HAP-1 (cell line): ENCODE data around the gene SLC25A21.
"Not testable (repeated sequence)": the region's sequence is repeated elsewhere in the genome, so short reads cannot be mapped to it uniquely, and the experiment has no call there.

Experiments used
- DNase-seq, 2 experiments: peaks; one replicate each; pipeline ENCODE4 v3.0.0-alpha.2; 2016 to 2020; ENCODE audit warnings: low spot score in 2 of 2
- H3K27me3 ChIP-seq: fragments of 250-450 bp; sonication (Bioruptor Pico); 2 replicates; pipeline ENCODE4 v1.5.1; 2020; ENCODE audit warnings: low read depth, mild to moderate bottlenecking, moderate library complexity
- H3K36me3 ChIP-seq: fragments of 250-450 bp; sonication (Bioruptor Pico); replicated peaks from 2 replicates; pipeline ENCODE4 v1.5.1; 2020; ENCODE audit warnings: mild to moderate bottlenecking
- H3K4me1 ChIP-seq: fragments of 250-450 bp; sonication (Bioruptor Pico); 2 replicates; pipeline ENCODE4 v1.5.1; 2020; ENCODE audit warnings: mild to moderate bottlenecking
- H3K4me3 ChIP-seq: fragments of 250-450 bp; sonication (Bioruptor Pico); 2 replicates; pipeline ENCODE4 v1.5.1; 2020; ENCODE audit warnings: mild to moderate bottlenecking, moderate library complexity
- H3K9me3 ChIP-seq: fragments of 250-450 bp; sonication (Bioruptor Pico); 2 replicates; pipeline ENCODE4 v1.5.1; 2020; ENCODE audit warnings: mild to moderate bottlenecking, moderate library complexity
- in situ Hi-C: fragments of 300-500 bp; cut with MboI; formaldehyde crosslinking; loops from 3 replicates; pipeline ENCODE4 v1.14.3; 2020; ENCODE audit warnings: low sequenced_read_pairs, inconsistent platforms, mixed read lengths

The SLC25A21 gene

DNA sequence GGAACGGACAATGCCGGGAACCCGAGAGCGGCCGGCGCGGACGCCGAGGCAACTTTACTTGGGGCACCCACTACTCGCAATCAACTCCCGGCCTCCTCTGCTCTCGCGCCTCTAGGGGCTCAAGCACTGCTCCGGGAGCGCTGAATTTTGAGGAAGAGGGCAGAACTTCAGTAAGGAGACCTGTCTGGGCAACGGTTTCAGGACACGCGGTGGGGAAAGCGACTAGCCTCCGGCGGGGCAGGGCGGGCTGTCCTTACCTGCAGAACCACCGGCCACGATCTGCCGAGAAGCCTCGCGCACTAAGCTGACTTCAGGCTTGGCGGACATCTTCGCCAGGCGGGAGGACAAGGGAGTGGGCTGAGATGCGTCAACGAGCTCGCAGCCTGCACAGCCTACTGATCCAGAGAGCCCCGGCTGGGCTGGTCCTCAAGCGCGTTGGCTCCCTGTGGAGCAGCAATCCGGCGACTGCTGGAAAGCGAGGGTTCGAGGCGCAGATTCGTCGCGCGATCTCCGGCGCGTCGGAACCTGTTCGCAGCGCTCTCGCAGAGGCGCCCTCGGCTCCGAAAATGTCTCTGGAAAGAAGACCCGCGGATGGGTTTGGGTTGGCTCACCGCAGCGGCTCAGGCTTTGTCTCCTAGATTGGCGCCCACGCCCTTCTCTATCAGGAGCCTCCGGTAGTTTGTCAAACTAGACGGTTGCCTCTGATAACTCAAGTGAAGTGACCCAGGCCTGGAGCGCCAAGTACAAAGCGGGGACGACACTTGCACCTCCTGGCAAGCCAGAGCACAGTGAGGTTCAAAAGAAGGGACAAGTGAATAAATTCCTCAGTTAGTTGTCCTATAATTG, at the start of gene SLC25A21:
Gene SLC25A21 (minus strand): TSS at position 583 of the 846 bp plus-strand sequence.
- Histone ChIP-seq H3K27me3 (no peaks in the 10 kb centered on the region), H3K4me3 (no peak within 1 kb of the TSS), H3K9me3 (no peaks in the 10 kb centered on the region), H3K4me1 (no peaks in the 10 kb centered on the region), H3K36me3 (no peaks in the 10 kb centered on the region)
- in situ Hi-C loops: no loop called here
- DNase-seq: no peak

GRCh38 chr14:37221073-37221472, 48.7 kb upstream of the SLC25A21 start:
- Histone ChIP-seq H3K9me3 (no peaks in the 10 kb centered on the region), H3K27me3 (no peaks in the 10 kb centered on the region)
- in situ Hi-C loops: no loop called here

DNA sequence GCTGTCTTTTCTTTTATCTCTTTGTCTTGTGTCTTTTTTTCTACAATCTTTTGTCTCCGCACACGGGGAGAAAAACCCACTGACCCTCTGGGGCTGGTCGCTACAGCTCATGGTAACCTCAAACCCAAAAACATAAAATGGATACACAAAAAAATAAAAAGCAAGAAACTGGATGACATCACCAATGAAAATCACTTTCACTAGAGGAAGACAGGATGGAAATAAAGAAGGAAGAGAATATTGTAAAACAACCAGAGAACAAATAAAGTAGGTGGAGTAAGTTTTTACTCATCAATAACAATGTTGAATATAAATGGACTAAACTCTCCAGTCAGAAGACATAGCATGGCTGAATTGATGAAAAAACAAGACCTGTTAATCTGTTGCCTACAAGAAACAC, 42.9 kb upstream of the SLC25A21 start:
- in situ Hi-C loops: no loop called here
- Histone ChIP-seq H3K4me3 (no peak overlapping the region), H3K36me3 (no peaks in the 10 kb centered on the region), H3K4me1 (no peaks in the 10 kb centered on the region), H3K27me3 (no peaks in the 10 kb centered on the region), H3K9me3 (no peaks in the 10 kb centered on the region)
- no peak for DNase-seq

More at GRCh38 chr14:37221073-37221472, 48.7 kb upstream of the SLC25A21 start:
- Histone ChIP-seq H3K4me3 (no peak overlapping the region), H3K4me1 (no peaks in the 10 kb centered on the region), H3K36me3 (no peaks in the 10 kb centered on the region)
- no peak for DNase-seq

DNA sequence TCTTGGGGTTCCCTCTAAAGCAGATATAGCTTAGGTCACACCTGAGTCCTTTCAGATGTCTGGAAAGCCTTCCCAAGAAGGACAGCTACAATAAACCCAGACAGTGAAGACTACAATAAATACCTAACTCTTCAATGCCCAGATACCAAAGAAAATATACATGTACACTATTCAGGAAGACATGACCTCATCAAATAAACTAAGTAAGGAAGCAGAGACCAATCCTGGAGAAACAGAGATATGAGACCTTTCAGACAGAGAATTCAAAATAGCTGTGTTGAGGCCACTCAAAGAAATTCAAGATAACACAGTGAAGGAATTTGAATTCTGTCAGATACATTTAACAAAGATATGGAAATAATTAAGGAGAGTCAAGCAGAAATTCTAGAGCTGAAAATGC, 40.6 kb upstream of the SLC25A21 start:
- no peak for DNase-seq
- in situ Hi-C loops: no loop called here
- H3K4me3 ChIP-seq: no peak overlapping the region
- H3K27me3 ChIP-seq: no peaks in the 10 kb centered on the region
- H3K36me3 ChIP-seq: no peaks in the 10 kb centered on the region
- no peaks in the 10 kb centered on the region for H3K9me3 ChIP-seq
- no peaks in the 10 kb centered on the region for H3K4me1 ChIP-seq

DNA sequence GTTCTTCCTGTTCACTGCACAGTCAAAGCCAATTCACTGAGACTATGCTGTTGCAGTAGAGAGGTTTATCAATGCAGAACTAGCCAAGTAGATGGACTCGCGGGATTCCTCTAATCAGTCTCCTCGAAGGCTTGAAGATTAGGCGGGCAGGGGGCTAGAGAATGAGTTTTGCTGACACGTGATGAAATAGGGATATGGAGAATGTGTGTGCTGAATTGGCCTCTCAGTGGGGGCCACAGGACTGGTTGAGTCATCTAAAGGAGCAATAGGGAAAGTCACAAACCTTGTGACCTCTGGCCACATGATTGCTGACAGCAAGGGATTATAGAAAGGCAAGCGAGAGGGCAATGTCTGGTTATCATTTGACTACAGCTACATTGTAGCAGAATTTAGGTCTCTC, 38.0 kb upstream of the SLC25A21 start:
- H3K9me3 ChIP-seq: no peaks in the 10 kb centered on the region
- in situ Hi-C loops: no loop called here
- DNase-seq: no peak

DNA sequence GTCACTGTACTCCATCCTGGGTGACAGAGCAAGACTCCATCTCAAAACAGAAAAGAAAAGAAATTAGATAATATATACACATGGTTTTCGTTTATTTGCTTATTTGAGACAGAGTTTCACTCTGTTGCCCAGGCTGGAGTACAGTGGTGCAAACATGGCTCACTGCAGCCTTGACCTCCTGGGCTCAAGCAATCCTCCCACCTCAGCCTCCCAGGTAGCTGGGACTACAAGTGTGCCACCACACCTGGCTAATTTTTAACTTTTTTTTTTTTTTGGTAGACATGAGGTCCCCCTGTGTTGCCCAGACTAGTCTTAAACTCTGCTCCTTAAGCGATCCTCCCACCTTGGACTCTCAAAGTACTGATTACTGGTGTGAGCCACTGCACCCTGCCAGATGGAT, 37.2 kb upstream of the SLC25A21 start:
- H3K27me3 ChIP-seq, H3K4me3 ChIP-seq, DNase-seq, H3K36me3 ChIP-seq, in situ Hi-C loops, H3K4me1 ChIP-seq, H3K9me3 ChIP-seq: not testable (repeated sequence)

More for the DNA sequence above, 38.0 kb upstream of the SLC25A21 start:
- no peak overlapping the region for H3K4me3 ChIP-seq
- H3K36me3 ChIP-seq: no peaks in the 10 kb centered on the region
- no peaks in the 10 kb centered on the region for H3K4me1 ChIP-seq
- no peaks in the 10 kb centered on the region for H3K27me3 ChIP-seq

DNA sequence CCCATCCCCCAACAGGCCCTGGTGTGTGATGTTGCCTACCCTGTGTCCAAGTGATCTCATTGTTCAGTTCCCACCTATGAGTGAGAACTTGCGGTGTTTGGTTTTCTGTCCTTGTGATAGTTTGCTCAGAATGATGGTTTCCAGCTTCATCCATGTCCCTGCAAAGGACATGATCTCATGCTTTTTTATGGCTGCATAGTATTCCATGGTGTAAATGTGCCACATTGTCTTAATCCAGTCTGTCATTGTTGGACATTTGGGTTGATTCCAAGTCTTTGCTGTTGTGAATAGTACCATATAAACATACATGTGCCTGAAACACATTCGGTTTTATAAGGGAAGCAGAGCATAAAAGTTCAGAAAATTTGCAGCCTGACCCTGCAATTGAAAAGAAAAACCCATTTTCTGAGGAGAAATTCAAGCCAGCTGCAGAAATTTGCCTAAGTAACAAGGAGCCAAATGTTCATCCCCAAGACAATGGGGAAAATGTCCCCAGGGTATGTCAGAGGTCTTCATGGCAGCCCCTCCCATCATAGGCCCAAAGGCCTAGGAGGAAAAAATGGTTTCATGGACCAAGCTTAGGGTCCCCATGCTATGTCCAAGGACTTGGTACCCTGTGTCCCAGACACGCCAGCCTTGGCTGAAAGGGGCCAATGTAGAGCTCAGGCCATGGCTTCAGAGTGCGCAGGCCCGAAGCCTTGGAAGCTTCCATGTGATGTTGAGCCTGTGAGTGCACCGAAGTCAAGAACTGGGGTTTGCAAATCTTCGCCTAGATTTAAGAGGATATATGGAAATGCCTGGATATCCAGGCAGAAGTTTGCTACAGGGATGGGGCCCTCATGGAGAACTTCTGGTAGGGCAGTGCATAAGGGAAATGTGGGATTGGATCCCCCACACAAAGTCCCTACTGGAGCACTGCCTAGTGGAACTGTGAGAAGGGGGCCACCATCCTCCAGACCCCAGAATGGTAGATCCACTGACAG, 33.5 kb upstream of the SLC25A21 start:
- DNase-seq, H3K9me3 ChIP-seq, H3K4me3 ChIP-seq, H3K4me1 ChIP-seq, H3K27me3 ChIP-seq, H3K36me3 ChIP-seq, in situ Hi-C loops: not testable (repeated sequence)

GRCh38 chr14:37203423-37203822, 31.0 kb upstream of the SLC25A21 start:
- DNase-seq: no peak
- H3K36me3 ChIP-seq: no peaks in the 10 kb centered on the region
- no peaks in the 10 kb centered on the region for H3K27me3 ChIP-seq
- in situ Hi-C loops: no loop called here
- H3K4me3 ChIP-seq: no peak overlapping the region
- no peaks in the 10 kb centered on the region for H3K4me1 ChIP-seq
- H3K9me3 ChIP-seq: no peaks in the 10 kb centered on the region

DNA sequence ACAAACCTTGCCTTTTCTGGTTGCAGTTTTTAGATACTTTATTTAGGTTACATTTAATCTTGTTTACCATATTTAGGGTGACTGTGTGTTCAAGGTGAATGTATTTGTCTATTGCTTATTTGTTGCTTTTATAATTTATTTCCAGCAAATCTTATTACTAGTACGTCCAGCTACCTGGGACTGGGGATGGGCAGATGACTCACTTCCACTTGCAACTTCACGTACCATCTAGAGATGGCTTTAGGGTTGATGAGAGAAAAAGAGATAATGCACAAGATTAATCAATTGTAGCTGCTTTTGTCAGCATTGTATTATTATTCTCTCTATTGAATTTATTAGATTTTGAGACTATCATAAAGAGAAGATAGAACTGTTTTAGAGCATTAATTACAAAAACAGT, 30.4 kb upstream of the SLC25A21 start:
- DNase-seq: no peak
- no peaks in the 10 kb centered on the region for H3K9me3 ChIP-seq
- H3K27me3 ChIP-seq: no peaks in the 10 kb centered on the region
- no peak overlapping the region for H3K4me3 ChIP-seq
- in situ Hi-C loops: no loop called here
- H3K4me1 ChIP-seq: no peaks in the 10 kb centered on the region
- H3K36me3 ChIP-seq: no peaks in the 10 kb centered on the region

DNA sequence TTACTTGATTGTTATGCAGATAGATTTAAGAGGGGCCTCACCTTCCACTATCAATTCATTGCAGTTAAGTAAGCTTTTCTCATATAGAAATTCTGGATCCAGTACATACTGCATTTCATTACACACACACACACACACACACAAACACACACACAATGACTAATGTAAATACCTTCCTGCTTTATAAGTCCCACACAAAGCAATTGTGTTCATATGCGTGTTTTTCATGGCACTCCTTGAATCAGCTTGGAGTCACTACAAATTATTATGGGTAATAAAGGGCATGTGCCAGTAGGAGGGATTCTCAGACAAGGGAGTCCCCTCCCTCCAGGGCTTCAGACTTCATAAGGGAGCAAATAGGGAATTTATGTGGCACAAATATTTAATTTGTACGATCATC, 29.9 kb upstream of the SLC25A21 start:
- Histone ChIP-seq H3K27me3 (no peaks in the 10 kb centered on the region), H3K4me1 (no peaks in the 10 kb centered on the region), H3K36me3 (no peaks in the 10 kb centered on the region), H3K9me3 (no peaks in the 10 kb centered on the region), H3K4me3 (no peak overlapping the region)
- in situ Hi-C loops: no loop called here
- DNase-seq: no peak

DNA sequence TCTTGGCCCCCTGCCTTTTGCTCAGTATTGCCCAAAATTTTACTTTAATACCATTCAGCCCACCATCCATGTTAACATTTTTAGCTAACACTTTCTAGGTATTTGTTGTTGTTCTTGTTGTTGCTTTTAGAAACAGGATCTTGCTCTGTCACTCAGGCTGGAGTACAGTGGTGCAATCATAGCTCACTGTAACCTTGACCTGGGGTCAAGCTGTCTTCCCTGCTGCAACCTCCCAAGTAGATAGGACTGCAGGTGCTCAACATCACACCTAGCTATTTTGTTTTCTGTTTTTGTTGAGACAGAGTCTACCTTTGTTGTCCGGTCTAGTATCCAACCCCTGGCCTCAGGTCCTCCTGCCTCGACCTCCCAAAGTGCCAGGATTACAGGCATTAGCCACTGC, 29.3 kb upstream of the SLC25A21 start:
- no peak for DNase-seq
- Histone ChIP-seq H3K36me3 (no peaks in the 10 kb centered on the region), H3K4me1 (no peaks in the 10 kb centered on the region), H3K27me3 (no peaks in the 10 kb centered on the region), H3K4me3 (no peak overlapping the region), H3K9me3 (no peaks in the 10 kb centered on the region)
- in situ Hi-C loops: no loop called here

DNA sequence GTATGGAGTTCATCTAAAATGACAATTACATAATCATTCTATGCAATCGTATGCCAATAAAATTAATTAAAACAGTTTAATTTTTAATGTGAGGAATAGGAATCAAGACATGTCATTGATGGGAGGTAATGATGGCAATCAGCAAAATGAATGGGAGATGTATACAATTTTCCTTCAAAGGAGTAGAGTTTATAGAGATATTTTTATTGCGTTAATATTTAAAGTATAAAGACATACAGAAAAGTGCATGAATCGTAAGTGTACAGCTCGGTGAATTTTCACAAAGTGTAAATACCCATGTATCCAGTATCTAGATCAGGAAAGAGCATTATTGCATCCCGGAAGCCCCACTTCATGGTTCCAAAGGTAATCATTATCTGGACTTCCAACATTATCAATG, 26.5 kb upstream of the SLC25A21 start:
- Histone ChIP-seq H3K36me3 (no peaks in the 10 kb centered on the region), H3K27me3 (no peaks in the 10 kb centered on the region), H3K4me1 (no peaks in the 10 kb centered on the region), H3K4me3 (no peak overlapping the region), H3K9me3 (no peaks in the 10 kb centered on the region)
- DNase-seq: no peak
- in situ Hi-C loops: no loop called here

- DNase-seq: no peak
- H3K27me3 ChIP-seq: no peaks in the 10 kb centered on the region
- no peaks in the 10 kb centered on the region for H3K4me1 ChIP-seq
- H3K36me3 ChIP-seq: no peaks in the 10 kb centered on the region
- H3K9me3 ChIP-seq: no peaks in the 10 kb centered on the region
- H3K4me3 ChIP-seq: no peak overlapping the region
- in situ Hi-C loops: no loop called here
Observed at GRCh38 chr14:37198273-37198598, 25.8 kb upstream of the SLC25A21 start.
